GM11168 (cell line): ENCODE results near the gene PRSS57.

Experiments used
- in situ Hi-C: fragments of 300-500 bp; cut with MboI; formaldehyde crosslinking; loops from one replicate; pipeline ENCODE4 v1.12.0; 2022; ENCODE audit warnings: low sequenced_read_pairs; ENCODE audit not compliant: unreplicated experiment

PRSS57 gene

DNA sequence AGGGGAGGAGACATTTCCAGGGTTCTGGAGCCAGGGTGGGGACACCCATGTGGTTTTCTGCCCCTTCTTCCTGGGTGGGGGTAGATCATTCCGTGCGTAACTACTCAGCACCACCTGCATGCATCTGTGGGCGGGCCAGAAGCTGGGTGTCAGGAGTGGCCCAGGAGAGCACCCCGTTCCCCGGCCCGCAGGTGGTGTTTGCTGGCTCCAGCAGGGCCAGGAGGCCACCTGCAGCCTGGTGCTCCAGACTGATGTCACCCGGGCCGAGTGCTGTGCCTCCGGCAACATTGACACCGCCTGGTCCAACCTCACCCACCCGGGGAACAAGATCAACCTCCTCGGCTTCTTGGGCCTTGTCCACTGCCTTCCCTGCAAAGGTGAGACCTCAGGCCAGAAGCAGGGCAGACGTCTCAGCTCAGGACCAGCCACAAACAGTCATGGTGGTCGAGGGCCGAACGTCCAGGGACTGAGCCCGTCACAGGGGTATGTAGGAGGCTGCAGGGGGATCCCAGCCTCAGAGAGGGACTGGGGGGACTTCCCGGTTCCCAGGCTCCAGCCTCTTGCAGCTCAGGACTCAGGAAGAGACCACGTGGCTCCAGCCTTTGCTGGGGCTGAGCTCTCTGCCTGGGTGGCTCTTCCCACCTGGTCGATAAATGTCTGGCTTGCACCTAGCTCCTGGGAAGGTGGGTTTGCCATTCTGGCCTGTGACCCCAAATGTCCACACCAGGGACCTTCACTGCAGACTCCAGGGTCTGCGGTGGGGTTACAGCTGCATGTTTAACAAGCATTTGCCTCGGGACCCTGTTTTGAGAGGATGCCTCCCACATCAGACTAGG lies 17.4 kb downstream of the PRSS57 start:
- in situ Hi-C loops: no loop called here

DNA sequence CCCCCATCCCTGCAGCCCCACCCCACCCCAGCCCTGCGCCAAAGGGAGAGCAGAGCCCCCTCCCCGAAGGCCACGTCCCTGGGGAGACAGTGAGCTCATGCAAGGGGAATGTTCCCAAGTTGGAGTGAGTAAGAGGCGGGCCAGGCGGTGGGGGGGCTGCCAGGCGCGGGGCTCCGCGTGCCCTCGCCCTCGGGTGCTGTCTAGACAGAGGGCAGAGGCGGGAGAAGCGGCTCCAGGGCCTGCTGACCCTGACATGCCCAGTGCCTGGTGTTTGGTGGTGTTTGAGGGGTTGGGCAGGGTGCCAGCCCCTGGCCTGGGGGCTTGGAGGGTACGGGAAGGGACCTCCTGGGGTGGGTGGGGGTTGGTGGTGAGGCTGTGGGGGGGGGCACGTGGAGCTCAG lies 18.1 kb downstream of the PRSS57 start:
- in situ Hi-C loops: no loop called here

GRCh38 chr19:676339-677105 lies 18.7 kb downstream of the PRSS57 start, which contains the start of gene FSTL3:
TSS of gene FSTL3 (plus strand) at chr19:676392. CDS start at chr19:676424, 32 bp downstream.
- in situ Hi-C loops: no loop called here

GRCh38 chr19:676007-676338 lies 19.3 kb downstream of the PRSS57 start:
- in situ Hi-C loops: no loop called here

DNA sequence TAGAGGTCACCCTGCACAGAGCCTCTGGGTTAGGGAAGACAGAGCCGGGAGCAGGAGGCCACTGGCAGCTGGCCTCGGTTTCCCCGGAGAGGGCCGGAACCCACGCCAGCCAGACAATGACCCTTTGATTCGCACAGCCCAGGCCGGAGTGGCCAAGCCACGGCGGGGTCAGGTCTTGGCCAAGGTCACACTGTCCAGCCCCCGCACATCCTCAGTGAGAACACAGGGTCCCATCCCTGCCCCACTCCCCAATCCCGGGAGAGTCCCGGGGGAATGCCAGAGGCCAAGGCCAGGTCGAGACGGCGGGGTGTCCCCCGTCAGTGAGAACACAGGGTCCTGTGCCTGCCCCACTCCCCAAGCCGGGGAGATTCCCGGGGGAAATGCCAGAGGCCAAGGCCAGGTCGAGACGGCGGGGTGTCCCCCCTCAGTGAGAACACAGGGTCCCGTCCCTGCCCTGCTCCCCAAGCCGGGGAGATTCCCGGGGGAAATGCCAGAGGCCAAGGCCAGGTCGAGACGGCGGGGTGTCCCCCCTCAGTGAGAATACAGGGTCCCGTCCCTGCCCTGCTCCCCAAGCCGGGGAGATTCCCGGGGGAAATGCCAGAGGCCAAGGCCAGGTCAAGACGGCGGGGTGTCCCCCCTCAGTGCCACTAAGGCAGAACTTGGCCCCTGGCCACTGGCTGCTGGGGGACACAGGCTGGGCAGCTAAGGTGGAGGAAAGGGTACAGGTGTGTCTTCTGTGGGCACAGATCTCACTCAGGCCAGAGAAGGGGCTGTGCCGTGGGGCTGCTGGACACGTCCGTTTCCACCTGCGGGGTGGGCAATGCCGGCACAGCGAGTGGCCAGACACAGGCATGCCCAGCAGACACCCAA lies 20.7 kb downstream of the PRSS57 start:
- in situ Hi-C loops: no loop called here

- in situ Hi-C loops: no loop called here
Observed at GRCh38 chr19:670609-671075, 24.6 kb downstream of the PRSS57 start.

DNA sequence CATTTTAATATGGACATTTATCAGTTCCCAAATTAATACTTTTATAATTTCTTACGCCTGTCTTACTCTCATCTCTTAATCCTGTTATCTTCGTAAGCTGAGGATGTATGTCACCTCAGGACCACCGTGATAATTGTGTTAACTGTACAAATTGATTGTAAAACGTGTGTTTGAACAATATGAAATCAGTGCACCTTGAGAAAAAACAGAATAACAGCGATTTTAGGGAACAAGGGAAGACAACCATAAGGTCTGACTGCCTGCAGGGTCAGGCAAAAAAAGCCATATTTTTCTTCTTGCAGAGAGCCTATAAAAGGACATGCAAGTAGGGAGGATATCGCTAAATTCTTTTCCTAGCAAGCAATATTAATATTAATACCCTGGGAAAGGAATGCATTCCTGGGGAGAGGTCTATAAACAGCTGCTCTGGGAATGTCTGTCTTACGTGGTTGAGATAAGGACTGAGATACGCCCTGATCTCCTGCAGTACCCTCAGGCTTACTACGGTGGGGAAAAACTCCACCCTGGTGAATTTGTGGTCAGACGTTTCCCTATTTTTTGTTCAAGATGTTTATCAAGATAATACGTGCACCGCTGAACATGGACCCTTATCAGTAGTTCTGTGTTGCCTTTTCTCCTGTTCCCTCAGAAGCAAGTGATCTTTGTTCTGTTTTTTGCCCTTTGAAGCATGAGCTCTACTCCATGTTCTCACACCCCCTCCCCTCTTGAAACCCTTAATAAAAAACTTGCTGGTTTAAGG lies 26.4 kb downstream of the PRSS57 start:
- in situ Hi-C loops: loop anchor here (5.0 kb wide), 1 partner anchor 58 kb away; no protein-coding TSS in a partner anchor

DNA sequence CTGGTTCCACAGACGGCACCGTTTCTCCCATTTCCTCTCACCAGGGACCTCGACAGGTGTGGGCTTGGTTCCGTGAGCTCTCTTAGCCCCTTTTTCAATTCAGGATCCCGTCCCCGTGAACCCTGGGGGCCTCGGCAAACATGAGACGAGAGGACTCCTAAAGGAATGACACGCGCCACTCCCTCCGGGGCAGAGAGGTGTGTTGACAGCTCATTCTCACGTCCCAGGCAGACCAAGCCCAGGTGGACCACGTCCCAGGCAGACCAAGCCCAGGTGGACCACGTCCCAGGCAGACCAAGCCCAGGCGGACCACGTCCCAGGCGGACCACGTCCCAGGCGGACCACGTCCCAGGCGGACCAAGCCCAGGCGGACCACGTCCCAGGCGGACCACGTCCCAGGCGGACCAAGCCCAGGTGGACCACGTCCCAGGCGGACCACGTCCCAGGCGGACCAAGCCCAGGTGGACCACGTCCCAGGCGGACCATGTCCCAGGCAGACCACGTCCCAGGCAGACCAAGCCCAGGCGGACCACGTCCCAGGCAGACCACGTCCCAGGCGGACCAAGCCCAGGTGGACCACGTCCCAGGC lies 28.2 kb downstream of the PRSS57 start:
- in situ Hi-C loops: loop anchor here (5.0 kb wide), 1 partner anchor 60 kb away; no protein-coding TSS in a partner anchor

DNA sequence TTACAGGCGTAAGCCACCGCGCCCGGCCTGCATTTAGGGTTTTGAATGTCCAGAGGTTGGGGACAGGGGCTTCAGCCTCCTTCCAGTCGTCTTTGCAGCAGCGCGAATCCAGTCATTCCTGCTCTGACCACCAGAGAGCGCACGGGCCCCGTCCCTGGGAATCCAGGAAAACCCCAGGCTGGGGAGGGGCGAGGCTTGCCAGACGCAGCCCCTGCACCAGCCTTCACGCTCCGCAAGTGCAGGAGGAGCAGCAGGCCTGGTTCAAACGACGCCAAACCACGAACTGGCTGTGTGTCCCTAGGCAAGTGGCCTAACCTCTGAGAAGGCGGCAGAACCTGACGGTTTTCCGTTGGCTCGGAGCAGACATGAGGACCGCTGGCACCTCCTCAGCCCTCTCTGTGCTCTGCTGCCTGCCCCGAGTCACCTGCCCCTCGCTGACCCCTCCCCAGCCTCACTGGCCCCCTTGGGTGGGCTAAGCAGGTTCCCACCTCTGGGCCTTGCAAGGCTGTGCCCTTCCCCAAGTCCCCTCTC lies 30.3 kb downstream of the PRSS57 start:
- in situ Hi-C loops: loop anchor here (5.0 kb wide), 1 partner anchor 62 kb away; no protein-coding TSS in a partner anchor

- in situ Hi-C loops: no loop called here
Observed at GRCh38 chr19:663682-664117, 31.6 kb downstream of the PRSS57 start.

DNA sequence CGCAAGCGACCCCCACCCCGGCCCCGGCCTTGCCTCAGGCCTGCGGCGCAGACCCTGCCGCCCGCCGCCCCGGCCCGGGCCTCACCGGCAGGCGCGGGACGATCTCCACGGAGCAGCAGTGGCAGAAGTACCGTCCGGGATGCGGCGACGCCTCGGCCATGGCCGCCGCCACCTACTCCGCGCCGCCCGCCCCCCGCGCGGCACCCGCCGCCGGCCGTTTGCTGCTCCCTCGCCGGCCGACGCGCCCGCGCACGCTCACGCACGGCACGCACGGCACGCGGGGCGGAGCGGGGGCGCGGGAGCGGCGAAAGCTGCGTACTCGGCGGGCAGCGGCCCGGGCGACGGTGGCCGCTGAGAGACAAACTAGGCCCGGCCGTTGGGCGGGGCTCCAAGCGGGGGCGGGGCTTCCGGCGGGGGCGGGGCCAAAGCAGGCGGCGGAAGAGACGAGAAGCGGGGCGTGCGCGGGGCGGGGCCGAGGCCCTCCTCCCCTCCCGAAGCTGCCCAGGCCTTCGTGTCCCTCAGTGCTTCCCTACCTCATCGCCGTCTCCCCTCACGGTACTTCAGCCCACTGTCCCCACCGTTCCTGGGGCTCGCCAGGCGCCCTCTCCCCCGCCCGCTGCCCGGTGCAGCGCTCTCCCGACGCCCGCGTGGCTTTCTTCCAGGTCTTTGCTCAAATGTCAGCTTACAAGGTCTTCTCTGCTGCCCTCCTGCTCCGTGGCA lies 32.1 kb downstream of the PRSS57 start, which contains the start of gene RNF126:
Gene RNF126 (minus strand): TSS at position 253 of the 720 bp plus-strand sequence. CDS start 93 bp downstream, at position 160.
- in situ Hi-C loops: no loop called here

- in situ Hi-C loops: no loop called here
Observed at GRCh38 chr19:662207-662961, 32.9 kb downstream of the PRSS57 start.

- in situ Hi-C loops: no loop called here
Observed at GRCh38 chr19:661427-662196, 33.6 kb downstream of the PRSS57 start.

DNA sequence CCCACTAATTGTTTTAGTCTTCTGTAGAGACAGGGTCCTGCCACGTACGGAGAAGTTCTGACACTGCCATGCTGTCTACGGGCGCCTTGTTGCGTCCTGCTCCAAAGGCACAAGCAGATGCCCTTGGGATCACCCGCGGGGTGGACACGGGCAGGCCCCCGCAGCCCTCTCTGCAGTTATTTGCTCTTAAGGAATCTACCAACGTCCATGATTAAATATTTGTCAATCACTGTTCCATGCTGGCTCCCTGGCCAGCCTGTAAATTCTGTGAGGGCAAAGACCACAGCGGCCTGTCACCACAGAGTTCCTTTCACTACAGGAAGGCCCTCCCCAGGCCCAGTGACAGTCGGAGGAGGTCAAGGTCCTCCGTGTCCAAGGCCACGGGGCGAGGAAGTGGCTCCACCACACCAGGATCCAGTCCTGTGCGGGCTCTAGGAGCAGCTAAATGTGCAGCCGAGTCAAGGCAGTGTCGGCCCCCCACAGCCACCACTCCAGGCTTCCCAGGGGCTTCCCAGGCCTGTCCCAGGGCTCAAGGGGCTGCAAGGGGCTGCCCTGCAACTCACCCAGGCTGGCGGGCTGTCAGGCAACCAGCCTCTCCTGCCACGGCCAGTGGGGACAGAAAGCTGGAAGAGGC lies 34.3 kb downstream of the PRSS57 start:
- in situ Hi-C loops: no loop called here

DNA sequence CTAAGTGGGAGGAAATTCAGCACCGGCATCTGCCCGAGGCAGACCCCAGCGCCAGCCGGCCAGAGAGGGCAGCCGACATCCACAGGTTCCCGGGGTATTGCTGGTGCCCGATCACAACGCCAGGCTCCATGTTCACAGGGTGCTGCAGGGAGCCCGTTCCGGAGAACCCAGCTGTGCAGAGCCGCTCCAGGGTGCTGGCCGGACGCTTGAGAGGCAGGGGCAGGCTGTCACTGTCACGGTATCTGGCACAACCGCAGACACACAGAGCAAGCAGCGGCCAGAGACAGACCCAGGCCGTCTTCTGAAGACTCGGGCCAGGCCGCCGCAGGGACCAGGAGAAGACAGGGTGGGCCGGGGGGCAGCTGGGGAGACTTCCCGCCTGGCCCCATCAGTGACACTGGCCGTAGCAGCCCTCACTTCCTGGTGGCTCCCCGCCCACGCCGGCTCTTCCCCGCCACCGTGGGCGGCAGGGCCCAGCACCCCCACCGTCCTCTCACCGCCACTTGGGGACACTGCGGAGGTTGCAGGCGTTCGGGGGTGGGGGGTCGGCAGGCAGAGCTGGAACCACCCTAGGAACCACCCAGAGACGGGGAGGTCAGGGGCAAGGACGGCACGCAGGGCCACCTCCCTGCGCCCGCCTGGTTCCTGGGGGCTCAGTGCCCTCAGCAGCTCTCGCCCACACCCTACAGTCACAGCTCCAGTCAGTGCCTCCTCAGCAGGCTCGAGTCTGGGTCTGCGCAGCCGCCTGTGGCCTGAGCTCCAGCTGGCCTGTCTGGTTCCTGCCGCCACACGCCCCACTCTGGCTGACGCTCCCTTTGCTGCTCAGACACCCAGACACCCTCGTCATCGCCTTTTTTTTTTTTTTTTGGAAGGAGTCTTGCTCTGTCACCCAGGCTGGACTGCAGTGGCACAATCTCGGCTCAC lies 36.1 kb downstream of the PRSS57 start:
- in situ Hi-C loops: no loop called here
